CMK (cell line): ENCODE data around the gene MS4A10.

Experiments used
- DNase-seq: peaks from one replicate; pipeline ENCODE4 v3.0.0-alpha.2; 2010; ENCODE audit warnings: low read depth

MS4A10 gene

DNA sequence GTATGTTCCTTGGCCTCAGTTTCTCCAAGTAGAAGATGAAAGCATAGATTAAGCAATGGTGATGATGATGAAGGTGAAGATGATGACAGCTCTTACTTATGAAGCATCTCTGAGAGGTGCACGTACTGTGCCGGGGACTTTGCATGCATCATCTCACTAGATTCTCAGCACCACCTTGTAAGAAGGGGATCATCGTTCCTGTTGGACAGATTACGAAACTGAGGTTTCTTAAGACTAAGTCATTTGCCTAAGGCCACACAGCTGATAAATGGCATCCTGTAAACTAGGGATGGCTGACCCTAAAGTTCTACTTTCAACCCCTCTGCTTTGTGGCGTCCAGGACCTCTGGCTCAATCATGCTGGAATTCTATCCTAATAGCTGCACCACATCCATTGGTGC, 19.8 kb upstream of the MS4A10 start:
- no peak for DNase-seq

DNA sequence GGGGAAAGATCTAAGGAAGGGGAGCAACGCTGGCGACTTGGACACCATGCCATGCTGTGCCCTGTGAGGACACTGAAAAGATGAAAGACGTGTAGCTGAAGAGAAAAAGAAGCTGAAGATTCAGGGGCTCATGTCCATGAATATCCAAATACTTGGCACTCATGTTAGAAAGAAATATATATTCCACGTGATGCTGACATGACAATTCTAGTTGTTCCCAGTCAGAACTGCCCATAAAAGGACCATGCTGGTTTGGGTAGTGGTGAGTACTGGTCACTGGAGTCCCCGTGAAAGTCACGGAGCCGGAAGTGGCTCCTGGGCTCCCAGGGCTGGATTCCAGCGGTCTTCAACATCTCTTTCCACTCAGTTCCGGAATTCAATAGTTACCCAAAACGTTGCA, 18.6 kb upstream of the MS4A10 start:
- DNase-seq, result no peak

DNA sequence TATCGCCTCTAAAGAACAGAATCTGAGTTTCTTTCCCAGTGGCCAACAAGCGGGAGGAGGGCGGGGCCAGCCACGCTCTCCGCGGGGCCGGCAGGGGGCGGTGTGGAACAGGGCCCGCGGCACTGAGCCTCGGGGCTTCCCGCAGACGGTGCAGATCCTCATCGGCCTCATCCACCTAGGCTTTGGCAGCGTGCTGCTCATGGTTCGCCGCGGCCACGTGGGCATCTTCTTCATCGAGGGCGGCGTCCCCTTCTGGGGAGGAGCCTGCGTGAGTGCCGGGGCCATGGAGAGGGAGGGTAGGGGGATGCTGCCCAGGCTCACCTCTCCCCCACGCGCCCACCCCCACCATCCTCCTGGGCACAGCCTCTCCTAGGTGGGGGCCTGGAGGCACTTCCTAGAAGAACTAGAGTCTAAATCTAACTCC, 17.7 kb upstream of the MS4A10 start:
- DNase-seq, result no peak

DNA sequence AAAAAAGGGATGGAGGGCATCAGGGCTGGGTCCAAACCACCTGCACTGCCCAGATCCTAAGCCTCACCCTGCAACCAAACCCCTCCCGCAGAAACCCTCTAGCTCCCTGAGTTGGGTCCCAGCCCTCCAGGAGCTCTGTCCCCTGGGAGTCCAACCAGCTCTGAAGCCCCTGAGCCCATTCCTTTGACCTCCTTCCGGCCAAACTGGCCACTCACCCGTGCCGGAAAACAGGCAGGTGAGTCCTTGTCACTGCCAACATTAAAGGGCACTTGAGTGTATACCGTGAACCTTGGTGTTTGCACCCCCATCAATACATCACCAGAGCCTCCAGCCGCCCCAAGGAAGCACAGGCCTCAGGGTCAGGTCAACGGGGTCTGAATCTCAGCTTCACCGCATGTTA, 16.9 kb upstream of the MS4A10 start:
- DNase-seq, result no peak

DNA sequence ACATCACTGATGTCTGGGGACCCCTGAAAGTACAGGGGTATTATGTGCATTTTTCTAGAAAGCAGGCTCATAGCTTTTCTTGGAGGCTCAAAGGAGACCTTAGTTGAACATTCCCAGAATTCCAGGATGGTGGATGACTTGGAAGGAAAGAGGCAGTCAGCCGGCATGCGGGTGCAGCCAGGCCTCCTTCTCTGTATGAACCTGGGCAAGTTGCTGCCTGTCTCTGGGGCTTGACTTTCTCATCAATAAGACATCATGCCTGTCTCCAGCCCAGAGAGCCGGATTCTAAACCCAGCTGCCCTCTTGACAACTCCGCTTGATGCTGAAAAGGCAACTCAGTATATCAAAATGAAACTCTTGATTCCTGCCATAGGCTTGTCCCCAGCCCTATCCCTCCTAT, 15.9 kb upstream of the MS4A10 start:
- no peak for DNase-seq

DNA sequence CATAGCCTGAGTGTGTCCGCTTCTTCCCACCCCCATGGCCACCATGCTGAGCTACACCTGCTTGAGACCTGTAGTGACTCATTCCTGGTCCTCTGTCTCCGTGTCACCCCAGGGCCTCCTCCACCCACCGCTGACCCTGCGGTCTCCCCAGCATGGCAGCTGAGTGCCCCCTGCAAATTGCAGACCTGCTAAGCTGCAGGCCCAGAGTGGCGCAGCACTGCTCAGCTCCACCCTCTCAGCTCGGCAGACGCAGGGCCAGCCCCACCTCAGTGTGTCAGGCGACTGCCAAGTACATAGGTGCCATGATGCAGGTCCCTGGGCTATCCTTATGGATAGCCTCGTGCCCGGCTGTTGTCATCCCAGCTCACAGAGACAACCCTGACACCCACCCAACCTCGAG, 15.3 kb upstream of the MS4A10 start:
- DNase-seq, result no peak

DNA sequence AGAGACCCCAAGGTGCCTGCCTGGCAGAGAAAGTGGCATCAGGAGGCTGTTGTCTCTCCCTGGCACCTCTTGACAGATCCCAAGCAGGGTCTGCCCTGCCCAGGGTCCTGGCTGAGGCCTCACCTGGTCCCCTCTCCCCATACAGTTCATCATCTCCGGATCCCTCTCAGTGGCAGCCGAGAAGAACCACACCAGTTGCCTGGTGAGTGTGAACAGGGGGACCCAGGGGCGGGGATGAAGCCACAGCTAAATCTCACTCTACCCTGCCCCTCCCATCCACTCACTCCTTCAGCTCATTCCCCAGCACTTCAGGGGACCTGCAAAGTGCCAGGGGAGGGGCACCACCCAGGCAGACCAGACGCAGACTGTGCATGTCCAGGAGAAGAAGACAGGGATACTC, 14.0 kb upstream of the MS4A10 start:
- no peak for DNase-seq

DNA sequence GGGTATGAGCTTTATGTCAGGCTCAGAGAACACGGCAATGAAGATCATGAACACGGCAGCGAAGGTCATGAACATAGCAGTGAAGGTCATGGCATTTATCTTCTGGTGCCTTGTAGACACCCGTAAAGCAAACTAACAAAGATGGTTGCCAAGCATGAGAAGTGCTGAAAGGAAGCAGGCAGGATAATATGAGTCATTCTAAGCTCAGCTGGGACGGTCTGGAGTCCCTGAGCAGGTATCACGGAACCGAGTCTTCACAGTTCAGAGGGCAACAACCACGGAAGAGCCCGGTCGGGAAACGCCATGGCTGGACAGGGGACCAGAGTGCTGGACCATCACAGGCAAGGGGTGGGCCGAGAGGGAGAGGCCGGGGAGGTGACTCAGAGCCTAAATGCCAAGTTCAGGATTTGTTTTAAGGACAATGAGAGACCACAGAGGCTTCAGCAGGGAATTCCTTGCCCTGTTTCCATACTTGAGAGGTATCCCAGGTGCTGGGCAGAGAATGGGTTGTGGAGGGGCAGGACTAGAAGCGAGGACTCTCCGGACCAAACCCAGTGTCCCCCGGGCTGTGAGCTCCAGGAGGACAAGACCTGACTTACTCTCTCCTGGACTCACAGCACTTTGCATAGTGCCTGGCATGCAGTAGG, 13.1 kb upstream of the MS4A10 start:
- no peak for DNase-seq

DNA sequence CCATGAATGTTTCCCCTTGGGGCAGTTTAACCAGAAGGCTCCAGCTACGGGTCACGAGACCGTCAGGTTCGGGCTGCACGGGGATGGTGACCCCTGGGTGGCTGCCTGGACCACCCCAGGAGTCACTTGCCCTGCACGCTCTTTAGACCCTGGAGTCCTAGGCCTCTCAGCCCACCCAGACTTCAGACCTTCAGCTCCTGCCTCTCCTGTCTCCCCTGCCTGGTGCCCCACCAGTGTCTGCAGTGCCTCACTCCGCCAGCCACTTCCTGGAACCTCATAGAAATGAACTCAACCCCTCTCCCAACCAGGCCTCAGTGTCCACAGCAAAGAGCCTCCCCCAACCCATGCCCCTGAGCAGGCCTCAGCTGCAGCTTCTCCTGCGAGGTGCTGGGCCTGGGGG, 12.5 kb upstream of the MS4A10 start:
- no peak for DNase-seq

DNA sequence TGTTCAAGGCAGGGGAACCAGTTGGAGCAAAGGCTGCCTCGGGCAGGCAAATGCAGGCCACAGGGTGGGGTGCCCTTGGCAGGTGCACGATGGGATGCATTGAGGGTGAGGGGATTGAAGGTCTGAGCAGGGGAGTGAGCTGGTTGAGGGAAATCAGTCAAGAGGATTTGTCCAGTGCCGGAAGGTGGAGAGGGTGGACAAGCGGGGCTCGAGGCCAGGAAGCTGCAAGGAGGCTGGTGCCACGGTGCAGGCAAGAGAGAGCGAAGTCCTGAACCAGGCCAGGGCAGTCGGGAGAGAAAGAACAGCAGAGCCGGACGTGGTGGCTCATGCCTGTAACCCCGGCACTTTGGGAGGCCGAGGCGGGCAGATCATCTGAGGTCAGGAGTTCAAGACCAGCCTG, 10.4 kb upstream of the MS4A10 start:
- DNase-seq, result no peak

DNA sequence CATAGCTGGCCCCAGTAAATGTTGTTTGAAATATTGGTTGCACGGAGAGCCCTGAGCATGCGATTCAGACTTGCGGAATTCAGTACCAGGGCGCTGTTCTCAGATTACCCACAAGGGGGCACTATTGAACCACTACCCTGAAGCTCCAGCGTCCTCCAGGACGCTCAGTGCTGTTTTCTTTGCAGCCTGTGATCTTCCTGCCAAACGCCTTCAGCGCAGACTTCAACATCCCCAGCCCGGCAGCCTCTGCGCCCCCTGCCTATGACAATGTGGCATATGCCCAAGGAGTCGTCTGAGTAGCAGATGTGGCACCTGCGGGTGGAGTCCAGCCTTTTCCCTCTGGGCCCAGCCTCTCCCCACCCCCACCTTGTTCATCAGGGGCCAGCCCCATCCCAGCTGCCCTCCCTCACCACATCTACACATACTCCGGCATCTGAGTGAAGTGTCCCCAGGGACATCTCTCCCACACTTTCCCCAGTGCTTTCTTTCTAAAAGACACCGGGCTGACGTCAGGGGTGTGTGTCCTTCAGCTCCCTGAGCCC, 9.6 kb upstream of the MS4A10 start:
- peak; percentile 76 for DNase-seq

DNA sequence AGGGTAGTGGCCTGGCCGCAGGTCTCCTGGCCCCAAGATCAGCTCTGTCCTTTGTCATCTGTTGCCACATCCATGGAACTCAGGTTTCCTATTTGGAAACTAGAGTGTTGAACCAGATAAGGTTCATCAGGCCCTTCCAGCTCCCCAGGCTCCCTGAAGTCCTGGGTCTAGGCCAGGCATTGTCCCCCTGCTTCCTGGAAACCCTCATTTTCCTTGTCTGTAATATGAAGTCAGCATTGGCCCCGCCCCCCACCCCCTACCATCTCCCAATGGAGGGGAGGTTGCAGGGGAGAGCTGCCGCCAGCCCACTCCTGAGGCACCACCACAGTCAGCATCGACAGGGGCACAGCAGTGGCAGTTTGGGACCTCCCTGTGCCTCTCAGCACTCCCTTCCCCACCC, 9.0 kb upstream of the MS4A10 start:
- DNase-seq, result no peak

DNA sequence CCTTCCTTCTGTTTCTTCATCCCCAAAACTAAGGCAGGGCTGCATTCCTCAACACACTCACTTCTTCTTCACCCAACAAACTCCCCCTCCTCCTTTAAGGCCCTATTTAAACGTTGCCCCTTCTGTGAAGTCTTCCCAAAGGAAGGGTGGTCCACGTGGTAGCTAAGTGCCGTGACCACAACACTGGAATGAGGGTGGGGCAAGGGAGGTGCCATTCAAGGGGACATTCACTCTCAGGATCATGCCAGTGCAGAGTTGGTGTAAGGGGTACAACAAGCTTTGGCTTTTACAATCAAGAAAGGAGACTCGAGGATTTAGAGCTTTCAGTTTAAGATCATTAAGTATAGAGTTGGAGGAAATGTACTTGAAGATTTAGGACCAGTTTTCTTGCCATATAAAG, 8.0 kb upstream of the MS4A10 start:
- no peak for DNase-seq

DNA sequence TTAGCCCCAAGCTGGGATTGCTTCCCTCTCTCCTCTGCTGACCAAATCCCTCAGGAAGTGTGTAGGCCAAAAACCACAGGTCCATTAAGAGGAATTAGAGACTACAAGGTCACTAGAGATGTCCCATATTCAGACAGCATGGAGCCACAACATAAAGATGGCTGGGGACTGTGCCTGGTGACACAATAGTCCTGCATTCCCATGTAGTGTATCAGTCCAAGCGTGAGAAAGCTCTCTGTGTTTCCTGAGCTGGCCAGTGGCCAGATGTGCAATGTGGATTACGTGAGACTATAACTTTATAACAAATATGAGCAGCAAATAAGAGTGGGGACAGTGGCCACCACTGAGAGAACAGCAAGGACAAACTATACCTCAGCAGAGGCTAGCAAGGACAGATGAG, 7.6 kb upstream of the MS4A10 start:
- DNase-seq, result no peak

DNA sequence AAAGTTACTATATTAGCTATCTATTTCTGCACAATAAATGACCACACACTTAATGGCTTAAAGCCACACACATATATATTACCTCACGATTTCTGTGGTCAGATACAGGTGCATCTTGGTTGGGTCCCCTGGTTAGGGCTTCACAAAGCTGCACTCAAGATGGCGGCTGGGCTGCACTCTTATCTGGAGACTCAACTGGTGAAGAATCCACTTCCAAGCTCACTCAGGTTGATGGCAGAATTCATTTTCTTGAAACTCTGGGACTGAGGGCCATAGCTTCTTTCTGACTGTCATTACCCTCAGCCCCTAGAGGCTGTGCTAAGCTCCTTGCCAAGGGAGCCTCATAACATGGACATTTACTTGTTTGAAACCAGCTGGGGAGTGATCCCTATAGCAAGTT, 5.1 kb upstream of the MS4A10 start:
- no peak for DNase-seq

DNA sequence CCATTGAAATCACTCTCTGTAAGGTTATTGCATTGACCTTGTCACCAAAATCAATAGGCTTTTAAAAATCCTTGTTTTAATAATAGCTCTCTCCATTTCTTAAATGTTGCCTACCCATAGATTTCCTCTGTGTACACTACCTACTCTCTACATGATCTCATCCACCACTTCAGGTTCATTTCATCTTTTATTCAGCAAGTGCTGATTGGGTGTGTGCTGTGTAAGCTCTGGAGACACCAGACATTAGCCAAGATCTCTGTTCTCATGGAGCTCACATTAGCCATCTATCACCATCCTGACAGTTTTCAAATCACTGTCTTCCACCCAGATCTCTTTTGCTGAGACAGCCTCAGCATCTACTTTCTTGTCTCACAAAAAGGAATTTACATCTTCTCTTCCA, 4.4 kb upstream of the MS4A10 start:
- no peak for DNase-seq

DNA sequence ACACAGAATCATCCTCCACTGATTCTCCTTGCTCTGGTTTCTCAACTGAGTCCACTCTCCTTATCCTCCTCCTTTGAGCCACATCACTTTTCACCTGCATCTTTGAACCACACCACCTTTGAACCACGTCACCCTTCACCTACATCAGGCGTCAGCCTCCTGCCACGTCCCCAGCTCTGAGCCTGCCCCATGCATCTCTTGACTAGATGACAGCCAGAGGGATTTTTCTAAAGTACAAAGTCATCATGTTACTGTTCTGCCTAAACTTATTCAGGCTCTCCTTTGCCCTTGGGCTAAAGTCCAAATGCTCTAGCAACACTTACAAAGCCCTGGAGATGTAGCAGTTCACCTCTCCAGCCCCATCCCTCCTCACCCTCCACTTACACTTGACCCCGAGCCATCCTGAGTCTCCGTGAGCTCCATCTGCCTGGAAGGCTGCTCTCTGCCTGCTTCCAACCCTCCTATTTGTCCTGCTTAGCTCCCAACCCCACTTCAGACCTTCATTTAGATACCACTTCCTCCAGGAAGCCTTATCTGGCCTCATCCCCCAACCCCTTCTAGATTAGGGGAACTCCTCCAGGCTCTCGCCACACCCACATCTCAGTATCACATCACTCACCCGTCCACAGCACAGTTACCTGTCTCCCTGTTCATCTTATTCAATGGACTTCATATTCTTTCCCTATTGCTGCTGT, 3.7 kb upstream of the MS4A10 start:
- DNase-seq, result no peak

DNA sequence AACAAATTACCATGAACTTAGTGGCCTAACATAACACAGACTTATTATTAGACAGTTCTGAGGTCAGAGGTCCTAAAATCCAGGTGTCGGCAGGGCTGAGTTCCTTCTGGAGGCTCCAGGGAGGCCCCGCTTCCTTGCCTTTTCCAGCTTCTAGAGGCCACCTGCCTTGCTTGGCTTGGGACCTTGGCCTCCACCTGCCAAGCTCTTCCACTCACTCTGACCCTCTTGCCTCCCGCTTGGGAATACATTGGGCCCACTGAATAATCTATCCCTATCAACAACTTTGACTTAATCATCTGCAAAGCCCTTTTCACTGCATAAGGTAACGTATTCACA, 3.2 kb upstream of the MS4A10 start:
- no peak for DNase-seq

DNA sequence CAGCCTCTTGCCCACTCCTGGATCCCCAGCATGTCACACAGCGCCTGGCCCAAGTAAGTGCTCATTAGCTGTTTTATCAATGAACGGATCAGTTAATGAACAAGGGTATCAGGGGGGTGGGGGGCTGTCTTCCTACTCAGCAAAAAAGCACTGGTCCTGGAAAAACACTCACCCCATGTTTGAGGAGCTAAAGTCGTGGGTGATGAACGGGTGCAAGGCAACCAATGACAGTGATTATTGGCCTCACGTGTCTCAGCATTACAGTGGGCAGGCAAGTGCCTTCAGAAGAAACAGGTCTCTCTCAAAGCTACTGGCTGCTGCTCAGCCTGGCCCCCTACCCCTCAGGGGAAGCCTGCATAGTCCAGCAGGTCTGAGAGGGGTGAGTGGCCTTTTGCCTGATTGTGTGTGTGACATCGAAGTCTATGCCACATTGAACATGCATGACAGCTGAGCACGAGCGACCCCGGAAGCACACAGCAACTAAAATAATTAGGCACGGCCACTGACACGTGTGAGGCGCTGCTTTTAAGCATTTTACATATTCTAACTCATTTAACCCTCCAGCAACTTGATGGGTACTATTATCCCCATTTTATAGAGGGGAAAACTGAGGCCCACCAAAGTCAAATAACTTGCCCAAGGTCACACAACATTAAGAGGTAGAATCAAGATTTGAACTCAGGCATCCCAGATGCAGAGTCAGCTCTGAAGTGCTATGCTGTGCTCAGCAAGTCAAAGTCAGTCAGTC, 2.6 kb upstream of the MS4A10 start:
- DNase-seq, result no peak

DNA sequence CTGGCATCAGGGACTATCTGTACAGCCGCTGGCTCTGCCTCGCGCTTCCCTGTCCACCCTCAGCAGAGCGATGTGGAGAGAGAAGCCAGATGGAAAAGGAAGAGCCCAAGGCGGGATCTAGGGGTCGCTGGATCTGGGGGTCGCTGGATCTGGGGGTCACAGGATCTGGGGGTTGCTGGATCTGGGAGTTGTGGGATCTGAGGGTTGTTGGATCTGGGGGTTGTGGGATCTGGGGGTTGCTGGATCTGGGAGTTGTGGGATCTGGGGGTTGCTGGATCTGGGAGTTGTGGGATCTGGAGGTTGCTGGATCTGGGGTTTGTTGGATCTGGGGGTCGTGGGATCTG, 2.0 kb upstream of the MS4A10 start:
- no peak for DNase-seq

DNA sequence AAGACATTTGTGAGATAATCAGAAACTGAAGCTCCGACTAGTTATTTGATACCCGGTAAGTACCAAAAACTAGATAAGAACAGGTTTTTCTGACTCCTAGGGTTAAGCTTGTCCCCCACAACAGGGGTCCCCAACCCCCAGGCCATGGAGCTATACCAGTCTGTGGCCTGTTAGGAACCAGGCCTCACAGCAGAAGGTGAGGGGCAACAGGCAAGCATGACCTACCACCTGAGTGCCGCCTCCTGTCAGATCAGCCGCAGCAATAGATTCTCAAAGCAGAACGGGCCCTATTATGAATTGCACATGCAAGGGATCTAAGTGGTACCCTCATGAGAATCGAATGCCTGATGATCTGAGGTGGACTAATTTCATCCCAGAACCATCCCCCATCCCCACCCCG, 1.2 kb upstream of the MS4A10 start:
- DNase-seq, result no peak

DNA sequence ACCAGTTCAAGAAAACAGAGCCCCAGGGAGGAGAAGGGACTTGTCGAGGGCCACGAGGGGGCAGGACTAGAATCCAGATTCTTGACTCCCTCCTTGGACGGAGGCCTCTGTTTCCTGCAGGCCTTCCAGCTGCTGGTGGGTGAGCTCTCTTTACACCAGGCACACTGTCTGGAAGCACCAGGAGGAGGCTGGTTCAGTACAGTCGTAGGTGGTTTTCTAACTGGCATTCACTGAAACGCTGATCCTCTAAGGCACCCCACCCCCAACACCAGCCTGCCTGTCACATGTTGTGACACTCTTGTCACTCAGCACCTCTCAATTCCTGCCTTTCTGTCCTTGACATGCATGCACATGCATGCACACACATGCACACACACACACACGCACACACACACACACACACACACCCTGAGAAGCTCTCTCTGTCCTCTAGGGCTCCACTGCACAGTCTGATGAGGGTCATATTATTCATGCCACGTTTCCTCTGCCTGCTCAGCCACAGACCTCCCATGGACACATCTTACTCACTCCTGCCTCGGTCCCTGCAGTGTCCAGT, 751 bp downstream of the MS4A10 start:
- DNase-seq, result no peak
